Body of pancreas (tissue), 4 donors: ENCODE data around the gene EMSY.

ENCODE experiments used
- CTCF ChIP-seq, 7 experiments: fragments of 450-650 bp in 4 of 7; fragments of 200-600 bp in 3 of 7; sonication (generic) in 3 of 7; IDR thresholded peaks; one replicate each; pipeline ENCODE4 v1.5.1; 2016 to 2019; ENCODE audit warnings: antibody characterized with exemption in 7 of 7
- POLR2A ChIP-seq, 3 donors: fragments of 450-650 bp; IDR thresholded peaks; one replicate each; pipeline ENCODE4 v1.6.1; 2016; ENCODE audit warnings: antibody characterized with exemption in 3 of 3, mild to moderate bottlenecking in 2 of 3

- TF ChIP-seq CTCF (IDR thresholded peaks at IDR 0.05) (no peak), POLR2A (IDR thresholded peaks at IDR 0.05) (no peak)
Measured at GRCh38 chr11:76589477-76589876, 144.7 kb downstream of the EMSY start.
